ENCODE results near the gene CFAP65.

GRCh38 chr2:218988164-218988563 lies 53.2 kb downstream of the CFAP65 start:
- TF ChIP-seq CTCF (IDR thresholded peaks at IDR 0.05) (no peak), EZH2 (IDR thresholded peaks at IDR 0.05) (no peak)

Measured in neural progenitor cell (in vitro differentiated cells).